HEK293 (cell line): Measurements from ENCODE around the gene MDFI.

ENCODE experiments used
- CTCF ChIA-PET: fragments of 350-600 bp; formaldehyde crosslinking; extraction: SDS; loops from one replicate; lab custom pipeline; 2021; ENCODE audit warnings: antibody characterized with exemption; lab: Yijun Ruan, JAX
- POLR2A ChIA-PET: fragments of 300-600 bp; formaldehyde crosslinking; extraction: SDS; loops from one replicate; lab custom pipeline; 2020; ENCODE audit warnings: antibody characterized with exemption, inconsistent platforms; lab: Yijun Ruan, JAX
- H3K27ac ChIP-seq: fragments of 200-500 bp; sonication (Bioruptor generic); 2 replicates; pipeline ENCODE4 v1.5.1; 2014; ENCODE audit warnings: low read depth, low read length, control low read depth, inconsistent platforms; ENCODE audit errors: extremely low read depth
- H3K36me3 ChIP-seq, 2 experiments: fragments of 200-500 bp in 1 of 2; sonication (Bioruptor generic) in 1 of 2; 1 replicate in 1 of 2; 2 replicates in 1 of 2; pipeline ENCODE4 v1.5.1; 2014 to 2017; ENCODE audit warnings: inconsistent platforms in 2 of 2, low read length in 2 of 2; ENCODE audit not compliant: control insufficient read depth in 2 of 2, insufficient read depth in 1 of 2
- H3K4me1 ChIP-seq: fragments of 200-500 bp; sonication (Bioruptor generic); 2 replicates; pipeline ENCODE4 v1.5.1; 2014; ENCODE audit warnings: mild to moderate bottlenecking, low read length, inconsistent platforms; ENCODE audit not compliant: control insufficient read depth, insufficient read depth
- H3K4me3 ChIP-seq: 2 replicates; pipeline ENCODE4 v1.5.1; 2011; ENCODE audit warnings: low read depth, mild to moderate bottlenecking, control low read depth, low read length, moderate library complexity
- H3K9me3 ChIP-seq: fragments of 200-500 bp; sonication (Bioruptor generic); 2 replicates; pipeline ENCODE4 v1.5.1; 2014; ENCODE audit warnings: low read depth, low read length, inconsistent platforms; ENCODE audit not compliant: control insufficient read depth, insufficient read depth
- KLF10 ChIP-seq: fragments of 450-650 bp; IDR thresholded peaks from 2 replicates; pipeline ENCODE4 v1.5.1; 2018; ENCODE audit warnings: missing biosample characterization, mild to moderate bottlenecking, missing genetic modification characterization
- KLF16 ChIP-seq: fragments of 450-650 bp; formaldehyde crosslinking; IDR thresholded peaks from 2 replicates; pipeline ENCODE4 v1.5.1; 2017; ENCODE audit warnings: missing biosample characterization, missing genetic modification characterization
- KLF9 ChIP-seq: fragments of 450-650 bp; formaldehyde crosslinking; IDR thresholded peaks from 2 replicates; pipeline ENCODE4 v1.5.1; 2016; ENCODE audit warnings: missing biosample characterization, missing genetic modification characterization, low read depth
- MZF1 ChIP-seq: fragments of 450-650 bp; formaldehyde crosslinking; IDR thresholded peaks from 2 replicates; pipeline ENCODE4 v1.5.1; 2017; ENCODE audit warnings: missing biosample characterization, missing genetic modification characterization, borderline replicate concordance
- OVOL3 ChIP-seq: fragments of 450-650 bp; formaldehyde crosslinking; IDR thresholded peaks from 2 replicates; pipeline ENCODE4 v1.5.1; 2016; ENCODE audit warnings: missing biosample characterization, missing genetic modification characterization
- PRDM1 ChIP-seq: fragments of 450-650 bp; formaldehyde crosslinking; IDR thresholded peaks from 2 replicates; pipeline ENCODE4; 2016; ENCODE audit warnings: missing biosample characterization, missing genetic modification characterization
- SETDB1 ChIP-seq: IDR thresholded peaks from one replicate; pipeline ENCODE4 v1.6.1; 2017; ENCODE audit warnings: mild to moderate bottlenecking, low read length, moderate library complexity, mixed read lengths; ENCODE audit not compliant: insufficient read length
- ZNF175 ChIP-seq: fragments of 450-650 bp; formaldehyde crosslinking; IDR thresholded peaks from 2 replicates; pipeline ENCODE4 v1.5.1; 2016; ENCODE audit warnings: missing biosample characterization, missing genetic modification characterization
- ZNF324 ChIP-seq: fragments of 450-650 bp; formaldehyde crosslinking; IDR thresholded peaks from 2 replicates; pipeline ENCODE4 v1.5.1; 2016; ENCODE audit warnings: missing biosample characterization, missing genetic modification characterization
- ZNF341 ChIP-seq: fragments of 450-650 bp; formaldehyde crosslinking; IDR thresholded peaks from 2 replicates; pipeline ENCODE4; 2016; ENCODE audit warnings: low read depth, missing biosample characterization, missing genetic modification characterization
- ZNF394 ChIP-seq: fragments of 450-650 bp; formaldehyde crosslinking; IDR thresholded peaks from 2 replicates; pipeline ENCODE4 v1.5.1; 2016; ENCODE audit warnings: missing biosample characterization, missing genetic modification characterization, mild to moderate bottlenecking, moderate library complexity, borderline replicate concordance
- ZNF423 ChIP-seq: fragments of 450-650 bp; formaldehyde crosslinking; IDR thresholded peaks from 2 replicates; pipeline ENCODE4 v1.5.1; 2016; ENCODE audit warnings: missing biosample characterization, missing genetic modification characterization
- ZNF426 ChIP-seq: fragments of 450-650 bp; formaldehyde crosslinking; IDR thresholded peaks from 2 replicates; pipeline ENCODE4 v1.5.1; 2017; ENCODE audit warnings: missing biosample characterization, missing genetic modification characterization, mild to moderate bottlenecking, inconsistent platforms, moderate library complexity
- ZNF530 ChIP-seq: fragments of 450-650 bp; formaldehyde crosslinking; IDR thresholded peaks from 2 replicates; pipeline ENCODE4 v1.5.1; 2016; ENCODE audit warnings: low read depth, missing biosample characterization, missing genetic modification characterization
- ZNF600 ChIP-seq: fragments of 450-650 bp; formaldehyde crosslinking; IDR thresholded peaks from 2 replicates; pipeline ENCODE4 v1.5.1; 2016; ENCODE audit warnings: missing biosample characterization, missing genetic modification characterization
- ZNF658 ChIP-seq: fragments of 450-650 bp; formaldehyde crosslinking; IDR thresholded peaks from 2 replicates; pipeline ENCODE4; 2016; ENCODE audit warnings: missing biosample characterization, missing genetic modification characterization
- ZNF777 ChIP-seq: fragments of 450-650 bp; formaldehyde crosslinking; IDR thresholded peaks from 2 replicates; pipeline ENCODE4 v1.5.1; 2017; ENCODE audit warnings: missing biosample characterization, missing genetic modification characterization, borderline replicate concordance
- ZSCAN16 ChIP-seq: fragments of 450-650 bp; formaldehyde crosslinking; IDR thresholded peaks from 2 replicates; pipeline ENCODE4 v1.5.1; 2016; ENCODE audit warnings: missing biosample characterization, missing genetic modification characterization
- TF ChIP-seq, protein P1 (sequence below): fragments of 450-650 bp; formaldehyde crosslinking; IDR thresholded peaks from 2 replicates; pipeline ENCODE4 v1.5.1; 2017; ENCODE audit warnings: missing biosample characterization, missing genetic modification characterization
- TF ChIP-seq, protein P2 (sequence below): fragments of 450-650 bp; formaldehyde crosslinking; IDR thresholded peaks from 2 replicates; pipeline ENCODE4 v1.5.1; 2016; ENCODE audit warnings: missing biosample characterization, missing genetic modification characterization
- TF ChIP-seq, protein P3 (sequence below): fragments of 450-650 bp; formaldehyde crosslinking; IDR thresholded peaks from 2 replicates; pipeline ENCODE4 v1.5.1; 2016; ENCODE audit warnings: missing biosample characterization, missing genetic modification characterization
- TF ChIP-seq, protein P4 (sequence below): fragments of 450-650 bp; formaldehyde crosslinking; IDR thresholded peaks from 2 replicates; pipeline ENCODE4 v1.5.1; 2017; ENCODE audit warnings: missing biosample characterization, missing genetic modification characterization
- TF ChIP-seq, protein P5 (sequence below): sonication (generic); formaldehyde crosslinking; IDR thresholded peaks from 2 replicates; pipeline ENCODE4 v1.8.1; 2022; ENCODE audit warnings: mild to moderate bottlenecking, moderate library complexity, missing genetic modification reagents
- TF ChIP-seq, protein P6 (sequence below): fragments of 450-650 bp; formaldehyde crosslinking; IDR thresholded peaks from 2 replicates; pipeline ENCODE4 v1.5.1; 2016; ENCODE audit warnings: missing biosample characterization, missing genetic modification characterization
- TF ChIP-seq, protein P7 (sequence below): fragments of 450-650 bp; formaldehyde crosslinking; IDR thresholded peaks from 2 replicates; pipeline ENCODE4 v1.5.1; 2016; ENCODE audit warnings: missing biosample characterization, missing genetic modification characterization

Gene MDFI

DNA sequence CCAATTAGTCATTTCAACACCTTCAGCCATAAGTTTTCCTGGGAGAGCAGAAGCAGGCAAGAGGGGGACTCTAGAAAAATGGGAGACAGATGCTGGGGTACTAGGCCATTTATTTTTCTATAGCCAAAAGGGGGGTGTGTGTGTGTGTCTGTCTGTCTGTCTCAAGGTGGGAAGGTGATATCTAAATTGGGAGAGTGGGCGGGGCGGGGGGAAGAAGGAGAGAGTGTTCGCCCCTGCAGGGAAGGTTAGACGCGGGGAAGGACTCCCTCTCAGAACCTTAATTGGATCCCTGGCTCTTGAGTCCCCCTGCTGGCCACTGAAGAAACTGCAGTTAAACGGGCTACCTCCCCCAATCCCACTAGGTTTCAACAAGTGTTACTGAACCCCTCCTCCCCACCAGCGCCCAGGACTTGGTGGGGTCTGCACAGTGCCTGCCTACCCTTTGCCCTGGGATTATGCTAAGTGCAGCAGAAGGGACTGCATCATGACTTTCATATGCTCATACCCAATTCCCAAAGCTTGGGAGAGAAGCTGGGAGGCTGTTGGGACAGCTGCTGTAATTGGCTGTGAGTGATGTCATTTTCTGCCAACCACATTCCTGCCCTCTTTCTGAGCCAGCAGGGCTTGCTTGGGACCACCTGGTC, 46.3 kb upstream of the MDFI start:
- no peaks in the 10 kb centered on the region; the same call in 1 of the 2 replicates for H3K4me1 ChIP-seq
- H3K27ac ChIP-seq, result no peak overlapping the region
- H3K36me3 ChIP-seq, result peaks cover 17 to 80% of the 10 kb centered on the region in 2 experiments; a peak in 2 of 3 replicates
- no peaks in the 10 kb centered on the region for H3K9me3 ChIP-seq
- ChIA-PET CTCF (interaction anchor here (0.5 to 13.7 kb wide), 36 partner anchors 10 to 1361 kb away, joined by 3 to 122 read pairs (median 4); no protein-coding TSS in a partner anchor), POLR2A (no interaction called here)
- no peak overlapping the region for H3K4me3 ChIP-seq
- TF ChIP-seq KLF10 (tag by site-specific recombination) (no peak), ZNF175 (tag by site-specific recombination) (no peak), ZNF600 (tag by site-specific recombination) (peak; percentile 59; the same call in 1 of the 2 replicates), SETDB1 (no peak), ZNF324 (tag by site-specific recombination) (no peak), OVOL3 (no peak), ZSCAN16 (no peak), ZNF394 (peak; percentile 54; the same call in 1 of the 2 replicates), KLF16 (tag by site-specific recombination) (no peak; the same call in 1 of the 2 replicates), ZNF530 (tag by site-specific recombination) (no peak), ZNF658 (tag by site-specific recombination) (no peak), ZNF423 (tag by site-specific recombination) (no peak), PRDM1 (tag by site-specific recombination) (peak; percentile 76), ZNF426 (tag by site-specific recombination) (no peak), KLF9 (tag by site-specific recombination) (peak; percentile 71), ZNF341 (peak; percentile 97), MZF1 (tag by site-specific recombination) (no peak), ZNF777 (no peak)
- TF ChIP-seq, protein P1, sequence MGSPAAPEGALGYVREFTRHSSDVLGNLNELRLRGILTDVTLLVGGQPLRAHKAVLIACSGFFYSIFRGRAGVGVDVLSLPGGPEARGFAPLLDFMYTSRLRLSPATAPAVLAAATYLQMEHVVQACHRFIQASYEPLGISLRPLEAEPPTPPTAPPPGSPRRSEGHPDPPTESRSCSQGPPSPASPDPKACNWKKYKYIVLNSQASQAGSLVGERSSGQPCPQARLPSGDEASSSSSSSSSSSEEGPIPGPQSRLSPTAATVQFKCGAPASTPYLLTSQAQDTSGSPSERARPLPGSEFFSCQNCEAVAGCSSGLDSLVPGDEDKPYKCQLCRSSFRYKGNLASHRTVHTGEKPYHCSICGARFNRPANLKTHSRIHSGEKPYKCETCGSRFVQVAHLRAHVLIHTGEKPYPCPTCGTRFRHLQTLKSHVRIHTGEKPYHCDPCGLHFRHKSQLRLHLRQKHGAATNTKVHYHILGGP, result no peak
- TF ChIP-seq, protein P2, sequence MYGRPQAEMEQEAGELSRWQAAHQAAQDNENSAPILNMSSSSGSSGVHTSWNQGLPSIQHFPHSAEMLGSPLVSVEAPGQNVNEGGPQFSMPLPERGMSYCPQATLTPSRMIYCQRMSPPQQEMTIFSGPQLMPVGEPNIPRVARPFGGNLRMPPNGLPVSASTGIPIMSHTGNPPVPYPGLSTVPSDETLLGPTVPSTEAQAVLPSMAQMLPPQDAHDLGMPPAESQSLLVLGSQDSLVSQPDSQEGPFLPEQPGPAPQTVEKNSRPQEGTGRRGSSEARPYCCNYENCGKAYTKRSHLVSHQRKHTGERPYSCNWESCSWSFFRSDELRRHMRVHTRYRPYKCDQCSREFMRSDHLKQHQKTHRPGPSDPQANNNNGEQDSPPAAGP (tag by site-specific recombination), result peak; percentile 32; the same call in 1 of the 2 replicates
- TF ChIP-seq, protein P3, sequence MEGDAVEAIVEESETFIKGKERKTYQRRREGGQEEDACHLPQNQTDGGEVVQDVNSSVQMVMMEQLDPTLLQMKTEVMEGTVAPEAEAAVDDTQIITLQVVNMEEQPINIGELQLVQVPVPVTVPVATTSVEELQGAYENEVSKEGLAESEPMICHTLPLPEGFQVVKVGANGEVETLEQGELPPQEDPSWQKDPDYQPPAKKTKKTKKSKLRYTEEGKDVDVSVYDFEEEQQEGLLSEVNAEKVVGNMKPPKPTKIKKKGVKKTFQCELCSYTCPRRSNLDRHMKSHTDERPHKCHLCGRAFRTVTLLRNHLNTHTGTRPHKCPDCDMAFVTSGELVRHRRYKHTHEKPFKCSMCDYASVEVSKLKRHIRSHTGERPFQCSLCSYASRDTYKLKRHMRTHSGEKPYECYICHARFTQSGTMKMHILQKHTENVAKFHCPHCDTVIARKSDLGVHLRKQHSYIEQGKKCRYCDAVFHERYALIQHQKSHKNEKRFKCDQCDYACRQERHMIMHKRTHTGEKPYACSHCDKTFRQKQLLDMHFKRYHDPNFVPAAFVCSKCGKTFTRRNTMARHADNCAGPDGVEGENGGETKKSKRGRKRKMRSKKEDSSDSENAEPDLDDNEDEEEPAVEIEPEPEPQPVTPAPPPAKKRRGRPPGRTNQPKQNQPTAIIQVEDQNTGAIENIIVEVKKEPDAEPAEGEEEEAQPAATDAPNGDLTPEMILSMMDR (tag by site-specific recombination), result peak; percentile 83
- TF ChIP-seq, protein P4, sequence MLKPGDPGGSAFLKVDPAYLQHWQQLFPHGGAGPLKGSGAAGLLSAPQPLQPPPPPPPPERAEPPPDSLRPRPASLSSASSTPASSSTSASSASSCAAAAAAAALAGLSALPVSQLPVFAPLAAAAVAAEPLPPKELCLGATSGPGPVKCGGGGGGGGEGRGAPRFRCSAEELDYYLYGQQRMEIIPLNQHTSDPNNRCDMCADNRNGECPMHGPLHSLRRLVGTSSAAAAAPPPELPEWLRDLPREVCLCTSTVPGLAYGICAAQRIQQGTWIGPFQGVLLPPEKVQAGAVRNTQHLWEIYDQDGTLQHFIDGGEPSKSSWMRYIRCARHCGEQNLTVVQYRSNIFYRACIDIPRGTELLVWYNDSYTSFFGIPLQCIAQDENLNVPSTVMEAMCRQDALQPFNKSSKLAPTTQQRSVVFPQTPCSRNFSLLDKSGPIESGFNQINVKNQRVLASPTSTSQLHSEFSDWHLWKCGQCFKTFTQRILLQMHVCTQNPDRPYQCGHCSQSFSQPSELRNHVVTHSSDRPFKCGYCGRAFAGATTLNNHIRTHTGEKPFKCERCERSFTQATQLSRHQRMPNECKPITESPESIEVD (tag by site-specific recombination), result no peak
- TF ChIP-seq, protein P5, sequence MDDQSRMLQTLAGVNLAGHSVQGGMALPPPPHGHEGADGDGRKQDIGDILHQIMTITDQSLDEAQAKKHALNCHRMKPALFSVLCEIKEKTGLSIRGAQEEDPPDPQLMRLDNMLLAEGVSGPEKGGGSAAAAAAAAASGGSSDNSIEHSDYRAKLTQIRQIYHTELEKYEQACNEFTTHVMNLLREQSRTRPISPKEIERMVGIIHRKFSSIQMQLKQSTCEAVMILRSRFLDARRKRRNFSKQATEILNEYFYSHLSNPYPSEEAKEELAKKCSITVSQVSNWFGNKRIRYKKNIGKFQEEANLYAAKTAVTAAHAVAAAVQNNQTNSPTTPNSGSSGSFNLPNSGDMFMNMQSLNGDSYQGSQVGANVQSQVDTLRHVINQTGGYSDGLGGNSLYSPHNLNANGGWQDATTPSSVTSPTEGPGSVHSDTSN, result no peak
- TF ChIP-seq, protein P6, sequence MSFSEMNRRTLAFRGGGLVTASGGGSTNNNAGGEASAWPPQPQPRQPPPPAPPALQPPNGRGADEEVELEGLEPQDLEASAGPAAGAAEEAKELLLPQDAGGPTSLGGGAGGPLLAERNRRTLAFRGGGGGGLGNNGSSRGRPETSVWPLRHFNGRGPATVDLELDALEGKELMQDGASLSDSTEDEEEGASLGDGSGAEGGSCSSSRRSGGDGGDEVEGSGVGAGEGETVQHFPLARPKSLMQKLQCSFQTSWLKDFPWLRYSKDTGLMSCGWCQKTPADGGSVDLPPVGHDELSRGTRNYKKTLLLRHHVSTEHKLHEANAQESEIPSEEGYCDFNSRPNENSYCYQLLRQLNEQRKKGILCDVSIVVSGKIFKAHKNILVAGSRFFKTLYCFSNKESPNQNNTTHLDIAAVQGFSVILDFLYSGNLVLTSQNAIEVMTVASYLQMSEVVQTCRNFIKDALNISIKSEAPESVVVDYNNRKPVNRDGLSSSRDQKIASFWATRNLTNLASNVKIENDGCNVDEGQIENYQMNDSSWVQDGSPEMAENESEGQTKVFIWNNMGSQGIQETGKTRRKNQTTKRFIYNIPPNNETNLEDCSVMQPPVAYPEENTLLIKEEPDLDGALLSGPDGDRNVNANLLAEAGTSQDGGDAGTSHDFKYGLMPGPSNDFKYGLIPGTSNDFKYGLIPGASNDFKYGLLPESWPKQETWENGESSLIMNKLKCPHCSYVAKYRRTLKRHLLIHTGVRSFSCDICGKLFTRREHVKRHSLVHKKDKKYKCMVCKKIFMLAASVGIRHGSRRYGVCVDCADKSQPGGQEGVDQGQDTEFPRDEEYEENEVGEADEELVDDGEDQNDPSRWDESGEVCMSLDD (tag by site-specific recombination), result no peak; the same call in 1 of the 2 replicates
- TF ChIP-seq, protein P7, sequence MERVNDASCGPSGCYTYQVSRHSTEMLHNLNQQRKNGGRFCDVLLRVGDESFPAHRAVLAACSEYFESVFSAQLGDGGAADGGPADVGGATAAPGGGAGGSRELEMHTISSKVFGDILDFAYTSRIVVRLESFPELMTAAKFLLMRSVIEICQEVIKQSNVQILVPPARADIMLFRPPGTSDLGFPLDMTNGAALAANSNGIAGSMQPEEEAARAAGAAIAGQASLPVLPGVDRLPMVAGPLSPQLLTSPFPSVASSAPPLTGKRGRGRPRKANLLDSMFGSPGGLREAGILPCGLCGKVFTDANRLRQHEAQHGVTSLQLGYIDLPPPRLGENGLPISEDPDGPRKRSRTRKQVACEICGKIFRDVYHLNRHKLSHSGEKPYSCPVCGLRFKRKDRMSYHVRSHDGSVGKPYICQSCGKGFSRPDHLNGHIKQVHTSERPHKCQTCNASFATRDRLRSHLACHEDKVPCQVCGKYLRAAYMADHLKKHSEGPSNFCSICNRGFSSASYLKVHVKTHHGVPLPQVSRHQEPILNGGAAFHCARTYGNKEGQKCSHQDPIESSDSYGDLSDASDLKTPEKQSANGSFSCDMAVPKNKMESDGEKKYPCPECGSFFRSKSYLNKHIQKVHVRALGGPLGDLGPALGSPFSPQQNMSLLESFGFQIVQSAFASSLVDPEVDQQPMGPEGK (tag by site-specific recombination), result peak; percentile 74
